Measurements from ENCODE around the gene CDK5R1.
A peak's percentile ranks its signal among the peaks of the same experiment; 100 is the strongest.

The CDK5R1 gene

GRCh38 chr17:32471652-32472051 lies 15.1 kb upstream of the CDK5R1 start:
- DNase-seq = no peak

GRCh38 chr17:32475258-32475657 lies 11.5 kb upstream of the CDK5R1 start:
- DNase-seq = no peak

- DNase-seq = no peak
Measured at GRCh38 chr17:32477220-32477619, 9.6 kb upstream of the CDK5R1 start.

GRCh38 chr17:32479074-32479617 lies 7.6 kb upstream of the CDK5R1 start:
- no peak for DNase-seq

- DNase-seq = no peak
Measured at GRCh38 chr17:32481193-32481592, 5.6 kb upstream of the CDK5R1 start.

GRCh38 chr17:32482568-32483320 lies 4.0 kb upstream of the CDK5R1 start:
- no peak for DNase-seq

GRCh38 chr17:32483451-32484019 lies 3.3 kb upstream of the CDK5R1 start:
- DNase-seq = peak; percentile 50 to 62

GRCh38 chr17:32484041-32484461 lies 2.7 kb upstream of the CDK5R1 start:
- DNase-seq = no peak

GRCh38 chr17:32484628-32485027 lies 2.2 kb upstream of the CDK5R1 start:
- DNase-seq = no peak

GRCh38 chr17:32485261-32486110 lies 1.3 kb upstream of the CDK5R1 start:
- no peak for DNase-seq

- peak; percentile 48 to 68 for DNase-seq
Measured at GRCh38 chr17:32486111-32486700, 587 bp upstream of the CDK5R1 start.

- peak; percentile 4 to 8 for DNase-seq
Measured at GRCh38 chr17:32487473-32488176, 832 bp downstream of the CDK5R1 start.

- no peak for DNase-seq
Measured at GRCh38 chr17:32488177-32488542, 1.4 kb downstream of the CDK5R1 start.

GRCh38 chr17:32488604-32489180 lies 1.9 kb downstream of the CDK5R1 start:
- DNase-seq = no peak

- no peak for DNase-seq
Measured at GRCh38 chr17:32489320-32490100, 2.7 kb downstream of the CDK5R1 start.

GRCh38 chr17:32490101-32490482 lies 3.3 kb downstream of the CDK5R1 start:
- no peak for DNase-seq

GRCh38 chr17:32491371-32492263 lies 4.8 kb downstream of the CDK5R1 start:
- DNase-seq = peak in 1 of 2 donors; percentile 16

- no peak for DNase-seq
Measured at GRCh38 chr17:32492264-32492589, 5.4 kb downstream of the CDK5R1 start.

- peak; percentile 22 to 65 for DNase-seq
Measured at GRCh38 chr17:32492648-32493289, 6.0 kb downstream of the CDK5R1 start.

GRCh38 chr17:32493571-32493970 lies 6.8 kb downstream of the CDK5R1 start:
- DNase-seq = no peak
